GM18498 (cell line): Measurements from ENCODE around the gene PNPLA1.

Source experiments
- ATAC-seq: cut with Tn5 transposase; IDR thresholded peaks from one replicate; pipeline ENCODE4 v1.9.1; 2021; ENCODE audit warnings: mild to moderate bottlenecking, moderate library complexity; ENCODE audit not compliant: unreplicated experiment

Gene PNPLA1

DNA sequence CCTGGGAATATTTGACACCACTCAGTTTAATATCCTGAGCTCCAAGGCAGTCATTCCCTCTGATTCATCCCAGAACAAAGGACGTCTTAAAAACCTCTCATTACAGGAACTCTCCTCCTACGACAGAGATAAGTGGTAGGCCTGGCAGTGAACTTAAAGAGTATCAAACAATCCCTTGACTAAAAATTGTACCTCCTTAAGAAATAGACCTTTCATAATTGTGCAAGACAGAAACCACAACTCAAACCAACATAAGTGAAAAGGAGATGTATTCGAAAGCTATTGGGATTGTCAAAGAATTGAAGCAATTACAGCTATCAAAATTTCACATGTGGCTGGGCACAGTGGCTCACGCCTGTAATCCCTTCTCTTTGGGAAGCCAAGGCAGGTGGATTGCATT, 86.0 kb downstream of the PNPLA1 start:
- no peak for ATAC-seq

DNA sequence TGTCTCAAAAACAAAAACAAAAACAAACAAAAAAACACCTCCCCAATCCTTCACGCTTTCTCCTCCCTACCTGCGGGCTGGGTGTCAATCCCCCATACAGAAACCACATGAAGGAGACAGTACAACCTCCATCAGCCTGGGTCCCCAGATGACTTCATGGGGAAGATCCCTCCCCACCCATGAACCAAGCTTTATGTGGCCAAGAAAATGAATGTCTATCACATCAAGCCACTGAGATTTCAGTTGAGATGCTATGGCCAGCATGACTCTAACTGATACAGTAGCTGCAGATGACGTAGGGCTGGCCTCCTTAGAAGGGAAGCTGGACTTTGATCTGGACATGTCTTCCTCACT, 88.0 kb downstream of the PNPLA1 start:
- no peak for ATAC-seq
